ENCODE results near the gene LHFPL3. TPM values are rescaled to one million over a fixed set of nuclear protein-coding genes. Genes with fewer than 3 reads are reported as not detected.

The LHFPL3 gene
- total and polyA plus RNA-seq, 2 of the 13 experiments (the other 11 are each of a cell fraction or from before 2014, with no cell fraction given) = not detected

- no peak for TF ChIP-seq CHD4 (IDR thresholded peaks at IDR 0.05; ENCODE audit: borderline replicate concordance, low read length)
- TF ChIP-seq ZFY (CRISPR knock-in tag; IDR thresholded peaks at IDR 0.05) = no peak
- TF ChIP-seq ZNF468 (CRISPR knock-in tag; IDR thresholded peaks at IDR 0.05) = no peak
- TF ChIP-seq CERS6 (CRISPR knock-in tag; IDR thresholded peaks at IDR 0.05) = no peak
- TF ChIP-seq NR3C1 (CRISPR knock-in tag; IDR thresholded peaks at IDR 0.05) = no peak
- TF ChIP-seq ZNF546 (CRISPR knock-in tag; conservative IDR thresholded peaks at IDR 0.05) = no peak
- TF ChIP-seq ARNTL (CRISPR knock-in tag; IDR thresholded peaks at IDR 0.05) = no peak
- TF ChIP-seq NPAS2 (CRISPR knock-in tag; IDR thresholded peaks at IDR 0.05; ENCODE audit: borderline replicate concordance) = no peak
- TF ChIP-seq ARNT2 (CRISPR knock-in tag; IDR thresholded peaks at IDR 0.05; ENCODE audit: low read depth) = no peak; the same call in 1 of the 2 replicates
- TF ChIP-seq EP300 (IDR thresholded peaks at IDR 0.05; ENCODE audit: low read depth in 2 of 2, low read length in 2 of 2) = no peak
- TF ChIP-seq EP300 (CRISPR knock-in tag; IDR thresholded peaks at IDR 0.05; ENCODE audit: borderline replicate concordance) = no peak
- peak; percentile 32; the same call in 1 of the 3 replicates for TF ChIP-seq MXI1 (IDR thresholded peaks at IDR 0.05; ENCODE audit: borderline replicate concordance, low read depth, low read length)
- TF ChIP-seq TEAD3 (CRISPR knock-in tag; optimal IDR thresholded peaks at IDR 0.05; ENCODE audit: borderline replicate concordance) = peak; percentile 44
- no peak for TF ChIP-seq MTF1 (CRISPR knock-in tag; IDR thresholded peaks at IDR 0.05)
- no peak for TF ChIP-seq ZSCAN20 (CRISPR knock-in tag; IDR thresholded peaks at IDR 0.05; ENCODE audit: borderline replicate concordance)
- TF ChIP-seq NFIC (IDR thresholded peaks at IDR 0.05; ENCODE audit: low read length) = peak; percentile 52; the same call in 1 of the 2 replicates
- TF ChIP-seq MYC (CRISPR knock-in tag; IDR thresholded peaks at IDR 0.05; ENCODE audit: borderline replicate concordance) = peak; percentile 75; the same call in 1 of the 2 replicates
- TF ChIP-seq ZNF770 (CRISPR knock-in tag; IDR thresholded peaks at IDR 0.05) = no peak
- TF ChIP-seq ZHX1 (CRISPR knock-in tag; IDR thresholded peaks at IDR 0.05; ENCODE audit: low read depth) = no peak
- TF ChIP-seq FOXK1 (CRISPR knock-in tag; IDR thresholded peaks at IDR 0.05; ENCODE audit: borderline replicate concordance, low read depth) = no peak
- peak; percentile 64; the same call in 1 of the 2 replicates for TF ChIP-seq GATAD2A (CRISPR knock-in tag; IDR thresholded peaks at IDR 0.05)
- TF ChIP-seq MNT (IDR thresholded peaks at IDR 0.05) = peak; percentile 43; the same call in 1 of the 2 replicates
- TF ChIP-seq CENPT (CRISPR knock-in tag; IDR thresholded peaks at IDR 0.05; ENCODE audit: low read depth) = no peak
Measured at GRCh38 chr7:104883718-104884452, 555.5 kb downstream of the LHFPL3 start (continued).
